WTC11 (cell line): ENCODE data around the gene HLCS. TPM values are rescaled to one million over a fixed set of nuclear protein-coding genes. Genes with fewer than 3 reads are reported as not detected.

ENCODE experiments used
- ATAC-seq: fragments of 200-7000 bp; cut with Tn5 transposase; 2 replicates; pipeline ENCODE4 v1.10.0; 2021; ENCODE audit warnings: mild to moderate bottlenecking, moderate library complexity
- CTCF ChIA-PET: fragments of 300-600 bp; sonication (Branson Sonifier 250); formaldehyde crosslinking; loops from one replicate; lab custom pipeline; 2021; ENCODE audit warnings: antibody characterized with exemption; lab: Charles Lee
- POLR2A ChIA-PET: fragments of 350-600 bp; sonication (Branson Sonifier 250); formaldehyde crosslinking; loops from one replicate; lab custom pipeline; 2021; ENCODE audit warnings: antibody characterized with exemption; lab: Charles Lee
- DNase-seq: peaks from one replicate; pipeline ENCODE4 v3.0.0; 2021; ENCODE audit warnings: low spot score
- H3K27ac Mint-ChIP-seq: 2 replicates; pipeline ENCODE4 v1.8.0; 2021; ENCODE audit warnings: mixed read lengths
- H3K27me3 Mint-ChIP-seq: 2 replicates; pipeline ENCODE4 v1.8.0; 2021; ENCODE audit warnings: low read depth, mild to moderate bottlenecking, moderate library complexity, mixed read lengths
- H3K36me3 Mint-ChIP-seq: 2 replicates; pipeline ENCODE4 v1.8.0; 2021; ENCODE audit warnings: mixed read lengths
- H3K4me1 Mint-ChIP-seq: 2 replicates; pipeline ENCODE4 v1.8.0; 2022; ENCODE audit warnings: mixed read lengths
- H3K4me3 Mint-ChIP-seq: 2 replicates; pipeline ENCODE4 v1.8.0; 2021; ENCODE audit warnings: mild to moderate bottlenecking, moderate library complexity, mixed read lengths
- H3K9me3 Mint-ChIP-seq: 2 replicates; pipeline ENCODE4 v1.8.0; 2021; ENCODE audit warnings: mixed read lengths
- AR ChIP-seq: fragments of 250-450 bp; sonication (Bioruptor Pico); IDR thresholded peaks from 2 replicates; pipeline ENCODE4 v1.9.0; 2021; ENCODE audit warnings: mild to moderate bottlenecking
- ATF1 ChIP-seq: sonication (generic); formaldehyde crosslinking; IDR thresholded peaks from 2 replicates; pipeline ENCODE4 v1.8.1; 2023; ENCODE audit warnings: mild to moderate bottlenecking, moderate library complexity, missing genetic modification reagents
- CDX4 ChIP-seq: fragments of 250-450 bp; sonication (Bioruptor Pico); IDR thresholded peaks from 2 replicates; pipeline ENCODE4 v1.9.0; 2021; ENCODE audit warnings: moderate library complexity, mild to moderate bottlenecking, inconsistent platforms, borderline replicate concordance
- E2F1 ChIP-seq: sonication (generic); formaldehyde crosslinking; IDR thresholded peaks from 2 replicates; pipeline ENCODE4 v1.8.0; 2022; ENCODE audit warnings: mild to moderate bottlenecking, missing genetic modification reagents
- ELF4 ChIP-seq: sonication (generic); formaldehyde crosslinking; IDR thresholded peaks from 2 replicates; pipeline ENCODE4 v1.8.1; 2022; ENCODE audit warnings: low read depth, mild to moderate bottlenecking, moderate library complexity, missing genetic modification reagents
- ERG ChIP-seq: fragments of 250-450 bp; sonication (Bioruptor Pico); IDR thresholded peaks from 2 replicates; pipeline ENCODE4 v1.8.0; 2021; ENCODE audit warnings: mild to moderate bottlenecking
- FOXP1 ChIP-seq: sonication (generic); formaldehyde crosslinking; IDR thresholded peaks from 2 replicates; pipeline ENCODE4 v1.8.0; 2022; ENCODE audit warnings: missing genetic modification reagents, mild to moderate bottlenecking, moderate library complexity, borderline replicate concordance
- GABPB1 ChIP-seq: sonication (generic); formaldehyde crosslinking; IDR thresholded peaks from 2 replicates; pipeline ENCODE4 v1.8.1; 2023; ENCODE audit warnings: mild to moderate bottlenecking, missing genetic modification reagents
- GTF2I ChIP-seq: fragments of 250-450 bp; sonication (Bioruptor Pico); conservative IDR thresholded peaks from 2 replicates; pipeline ENCODE4 v1.4.0; 2021; ENCODE audit warnings: mild to moderate bottlenecking
- HMGA2 ChIP-seq: fragments of 250-450 bp; sonication (Bioruptor Pico); IDR thresholded peaks from 2 replicates; pipeline ENCODE4 v1.4.0; 2021; ENCODE audit warnings: mild to moderate bottlenecking, moderate library complexity
- MYBL2 ChIP-seq: sonication (generic); formaldehyde crosslinking; IDR thresholded peaks from 2 replicates; pipeline ENCODE4 v1.8.1; 2023; ENCODE audit warnings: mild to moderate bottlenecking, moderate library complexity, missing genetic modification reagents
- NR1H2 ChIP-seq: sonication (generic); formaldehyde crosslinking; IDR thresholded peaks from 2 replicates; pipeline ENCODE4 v1.9.0; 2021; ENCODE audit warnings: mild to moderate bottlenecking, moderate library complexity, missing genetic modification reagents
- OVOL2 ChIP-seq: fragments of 250-450 bp; sonication (Bioruptor Pico); IDR thresholded peaks from 2 replicates; pipeline ENCODE4 v1.9.0; 2021; ENCODE audit warnings: mild to moderate bottlenecking, borderline replicate concordance
- PRDM15 ChIP-seq: sonication (generic); formaldehyde crosslinking; IDR thresholded peaks from 2 replicates; pipeline ENCODE4 v1.8.0; 2022; ENCODE audit warnings: missing genetic modification reagents
- RORB ChIP-seq: fragments of 250-450 bp; sonication (Bioruptor Pico); IDR thresholded peaks from 2 replicates; pipeline ENCODE4 v1.9.0; 2021; ENCODE audit warnings: mild to moderate bottlenecking
- STAT6 ChIP-seq: sonication (generic); formaldehyde crosslinking; conservative IDR thresholded peaks from 2 replicates; pipeline ENCODE4 v1.8.1; 2023; ENCODE audit warnings: mild to moderate bottlenecking, low read depth, missing genetic modification reagents, moderate library complexity
- USF2 ChIP-seq: sonication (generic); formaldehyde crosslinking; IDR thresholded peaks from 2 replicates; pipeline ENCODE4 v1.8.1; 2023; ENCODE audit warnings: mild to moderate bottlenecking, missing genetic modification reagents, moderate library complexity
- ZNF281 ChIP-seq: sonication (generic); formaldehyde crosslinking; IDR thresholded peaks from 2 replicates; pipeline ENCODE4 v1.8.0; 2023; ENCODE audit warnings: mild to moderate bottlenecking, missing genetic modification reagents
- ZNF423 ChIP-seq: fragments of 250-450 bp; sonication (Bioruptor Pico); IDR thresholded peaks from 2 replicates; pipeline ENCODE4 v2.1.2; 2022; ENCODE audit warnings: mild to moderate bottlenecking, moderate library complexity
- total RNA-seq: library from RNA; stranded (reverse); gene quantifications from 3 replicates; pipeline ENCODE4 v1.2.3, GENCODE V29; 2021

HLCS gene
- total RNA-seq, 1 experiment from 2014 or later, result 9.3 TPM

GRCh38 chr21:36889401-36889800, 77.1 kb downstream of the HLCS start:
- POLR2A ChIA-PET, result no interaction called here
- peaks cover 6% of the 10 kb centered on the region for H3K9me3 Mint-ChIP-seq
- H3K4me1 Mint-ChIP-seq, result peaks cover 18% of the 10 kb centered on the region
- H3K27me3 Mint-ChIP-seq, result no peaks in the 10 kb centered on the region
- TF ChIP-seq GTF2I (CRISPR knock-in tag), result no peak
- no peak for TF ChIP-seq STAT6
- TF ChIP-seq ZNF423, result no peak
- no peak for TF ChIP-seq GABPB1 (CRISPR knock-in tag)
- no peak for TF ChIP-seq OVOL2 (CRISPR knock-in tag)
- TF ChIP-seq PRDM15 (CRISPR knock-in tag), result no peak
- no peak for TF ChIP-seq ZNF281 (CRISPR knock-in tag)
- TF ChIP-seq HMGA2 (CRISPR knock-in tag), result no peak
- no peak for TF ChIP-seq MYBL2 (CRISPR knock-in tag)
- no peak for TF ChIP-seq NR1H2 (CRISPR knock-in tag)
- no peak for TF ChIP-seq ERG
- no peak for TF ChIP-seq CDX4 (CRISPR knock-in tag)
- TF ChIP-seq FOXP1, result no peak
- TF ChIP-seq ATF1 (CRISPR knock-in tag), result no peak
- no peak for TF ChIP-seq AR (CRISPR knock-in tag)
- no peak for TF ChIP-seq ELF4
- TF ChIP-seq RORB (CRISPR knock-in tag), result no peak
- TF ChIP-seq E2F1 (CRISPR knock-in tag), result no peak
- no peak for TF ChIP-seq USF2 (CRISPR knock-in tag)
- TF ChIP-seq, all 79 proteins: peak for 0
- CTCF ChIA-PET, result no interaction called here
- DNase-seq, result no peak
- no peak for ATAC-seq
- Mint-ChIP-seq H3K36me3 (peaks cover 6% of the 10 kb centered on the region), H3K27ac (no peak overlapping the region), H3K4me3 (no peak overlapping the region)
